Tibial nerve (tissue), 4 donors: ENCODE measurements around the gene TNS3. TPM values are rescaled to one million over a fixed set of nuclear protein-coding genes. Genes with fewer than 3 reads are reported as not detected.

Experiments used
- DNase-seq, 2 donors: peaks; one replicate each; pipeline ENCODE4 v3.0.0-alpha.2; 2019; ENCODE audit warnings: low spot score in 2 of 2
- H3K27ac ChIP-seq, 4 donors: fragments of 200-600 bp; sonication (generic) in 3 of 4; one replicate each; pipeline ENCODE4 v1.5.1; 2017 to 2019; ENCODE audit warnings: mild to moderate bottlenecking in 1 of 4
- H3K27me3 ChIP-seq, 2 donors: fragments of 200-600 bp; sonication (generic) in 1 of 2; one replicate each; pipeline versions ENCODE4 v1.5.1 to v1.6.0; 2017 to 2019
- H3K36me3 ChIP-seq, 3 donors: fragments of 200-600 bp; sonication (generic); one replicate each; pipeline ENCODE4 v1.5.1; 2018 to 2019
- H3K4me1 ChIP-seq, 4 donors: fragments of 200-600 bp; sonication (generic) in 3 of 4; one replicate each; pipeline ENCODE4 v1.5.1; 2017 to 2019
- H3K4me3 ChIP-seq, 4 donors: fragments of 200-600 bp; sonication (generic) in 3 of 4; one replicate each; pipeline ENCODE4 v1.5.1; 2017 to 2019; ENCODE audit warnings: mild to moderate bottlenecking in 1 of 4, moderate library complexity in 1 of 4
- H3K9me3 ChIP-seq, 4 donors: fragments of 200-600 bp; sonication (generic) in 3 of 4; one replicate each; pipeline ENCODE4 v1.5.1; 2017 to 2019
- CTCF ChIP-seq, 5 experiments: fragments of 200-600 bp in 3 of 5; fragments of 450-650 bp in 2 of 5; sonication (generic) in 3 of 5; IDR thresholded peaks; one replicate each; pipeline ENCODE4 v1.5.1; 2016 to 2019; ENCODE audit warnings: antibody characterized with exemption in 5 of 5, mild to moderate bottlenecking in 3 of 5, moderate library complexity in 2 of 5
- EP300 ChIP-seq, 2 donors: sonication (generic); formaldehyde crosslinking; IDR thresholded peaks; one replicate each; pipeline ENCODE4 v1.6.1; 2017; ENCODE audit warnings: antibody characterized with exemption in 2 of 2, mild to moderate bottlenecking in 1 of 2
- POLR2A ChIP-seq, 2 donors: fragments of 450-650 bp; IDR thresholded peaks; one replicate each; pipeline ENCODE4 v1.6.1; 2017; ENCODE audit warnings: antibody characterized with exemption in 2 of 2, mild to moderate bottlenecking in 2 of 2, moderate library complexity in 2 of 2
- WGBS, 2 donors: methylation state at CpG; one replicate each; pipeline ENCODE4 v1.1.5; 2018; 5-methylcytosine and 5-hydroxymethylcytosine counted together
- total RNA-seq, 4 donors: library from RNA; depleted of rRNA; stranded (reverse); fragments of >200 nt; gene quantifications; one replicate each; pipeline ENCODE4 v1.1.0, GENCODE V29; 2016

The TNS3 gene
- total RNA-seq, 4 donors from 2014 or later: 118 to 142 (median 133) TPM

DNA sequence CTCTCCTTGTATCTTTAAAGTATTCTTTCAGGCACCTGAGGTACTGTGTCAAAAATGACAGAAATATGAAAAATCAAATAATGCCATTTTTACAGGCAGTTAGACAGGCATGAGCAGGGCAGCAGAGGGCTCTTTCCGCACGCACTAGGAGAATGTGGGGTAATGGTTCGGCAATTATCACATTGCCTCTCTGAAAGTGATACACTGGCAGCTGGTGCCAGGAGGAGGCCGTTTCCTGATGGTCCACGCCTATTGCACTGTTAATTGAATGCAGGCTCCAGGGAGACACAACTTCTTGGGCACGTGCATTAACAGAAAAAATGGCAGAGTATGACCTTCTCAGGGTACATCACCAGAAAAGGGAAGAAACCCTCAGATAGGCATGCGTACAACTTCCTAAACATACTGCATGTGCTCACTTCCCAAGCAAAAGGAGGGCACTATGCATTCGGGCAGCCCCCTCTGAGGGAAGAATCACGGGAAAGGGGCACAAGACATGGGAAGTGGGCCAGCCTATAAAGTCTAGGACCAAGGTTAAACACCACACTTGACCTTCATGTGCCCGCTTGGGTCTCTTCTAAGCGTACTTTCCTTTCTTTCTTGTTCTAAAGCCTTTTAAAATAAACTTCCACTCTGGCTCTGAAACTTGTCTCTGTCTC lies 161.7 kb downstream of the TNS3 start:
- no peak overlapping the region for H3K4me3 ChIP-seq
- H3K36me3 ChIP-seq: peaks cover 0 to 51% (median 0%) of the 10 kb centered on the region in 3 donors
- no peaks in the 10 kb centered on the region for H3K27me3 ChIP-seq
- WGBS, 2 donors: 92 to 95% methylated on average over 11 of the region's 11 CpGs
- H3K27ac ChIP-seq: no peak overlapping the region
- DNase-seq: no peak
- no peaks in the 10 kb centered on the region for H3K9me3 ChIP-seq
- H3K4me1 ChIP-seq: peaks cover 0 to 29% (median 0%) of the 10 kb centered on the region in 4 donors
- TF ChIP-seq CTCF (IDR thresholded peaks at IDR 0.05) (no peak), POLR2A (IDR thresholded peaks at IDR 0.05) (no peak), EP300 (IDR thresholded peaks at IDR 0.05) (no peak)

GRCh38 chr7:47419471-47419870 lies 162.4 kb downstream of the TNS3 start:
- WGBS, 2 donors: 95 to 96% methylated on average over 1 of the region's 1 CpG
- peaks cover 0 to 54% (median 0%) of the 10 kb centered on the region in 3 donors for H3K36me3 ChIP-seq

DNA sequence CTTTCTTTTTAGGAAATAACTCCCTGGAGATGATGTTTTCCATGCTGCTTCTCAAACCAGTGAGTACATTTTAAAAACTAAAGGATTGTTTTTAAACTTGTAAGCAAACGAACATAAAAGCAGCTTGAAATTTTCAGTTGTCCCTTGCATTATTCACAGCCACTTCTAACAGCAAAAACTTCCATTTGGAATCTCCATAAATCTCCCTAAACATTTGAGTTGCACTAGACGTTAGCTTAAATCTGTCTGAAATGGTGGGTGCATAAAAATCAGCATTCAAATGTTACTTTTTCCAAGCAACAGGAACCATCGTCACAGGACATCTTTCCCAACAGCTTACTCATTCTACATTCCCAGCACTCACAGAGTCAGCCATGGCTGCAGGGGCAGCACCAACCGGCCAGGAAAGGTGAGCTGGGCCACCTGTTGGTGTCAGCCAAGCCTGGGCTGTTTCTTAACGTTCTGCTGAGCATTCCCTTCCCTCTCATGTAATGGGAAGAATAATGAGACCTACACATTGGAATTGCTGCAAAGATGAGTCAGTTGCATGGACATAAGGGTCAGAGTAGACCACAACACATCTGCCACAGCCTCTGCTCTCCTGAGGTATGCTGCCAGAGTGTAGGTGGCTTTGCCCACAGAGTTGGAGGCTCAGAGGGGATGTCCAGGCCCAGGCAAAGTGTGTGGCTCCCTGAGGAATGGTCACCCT lies 163.2 kb downstream of the TNS3 start:
- Histone ChIP-seq H3K9me3 (no peaks in the 10 kb centered on the region), H3K4me1 (peaks cover 0 to 40% (median 0%) of the 10 kb centered on the region in 4 donors), H3K27me3 (no peaks in the 10 kb centered on the region), H3K36me3 (peaks cover 0 to 54% (median 0%) of the 10 kb centered on the region in 3 donors), H3K27ac (no peak overlapping the region), H3K4me3 (no peak overlapping the region)
- DNase-seq: no peak
- WGBS, 2 donors: 49 to 56% methylated on average over 5 of the region's 5 CpGs
- TF ChIP-seq POLR2A (IDR thresholded peaks at IDR 0.05): no peak
- no peak for TF ChIP-seq CTCF (IDR thresholded peaks at IDR 0.05)
- TF ChIP-seq EP300 (IDR thresholded peaks at IDR 0.05): no peak

More at GRCh38 chr7:47419471-47419870, 162.4 kb downstream of the TNS3 start:
- no peaks in the 10 kb centered on the region for H3K27me3 ChIP-seq
- H3K4me1 ChIP-seq: peaks cover 0 to 34% (median 0%) of the 10 kb centered on the region in 4 donors
- no peak for DNase-seq
- H3K9me3 ChIP-seq: no peaks in the 10 kb centered on the region
- H3K27ac ChIP-seq: no peak overlapping the region
- no peak overlapping the region for H3K4me3 ChIP-seq
- TF ChIP-seq POLR2A (IDR thresholded peaks at IDR 0.05) (no peak), CTCF (IDR thresholded peaks at IDR 0.05) (no peak), EP300 (IDR thresholded peaks at IDR 0.05) (no peak)

DNA sequence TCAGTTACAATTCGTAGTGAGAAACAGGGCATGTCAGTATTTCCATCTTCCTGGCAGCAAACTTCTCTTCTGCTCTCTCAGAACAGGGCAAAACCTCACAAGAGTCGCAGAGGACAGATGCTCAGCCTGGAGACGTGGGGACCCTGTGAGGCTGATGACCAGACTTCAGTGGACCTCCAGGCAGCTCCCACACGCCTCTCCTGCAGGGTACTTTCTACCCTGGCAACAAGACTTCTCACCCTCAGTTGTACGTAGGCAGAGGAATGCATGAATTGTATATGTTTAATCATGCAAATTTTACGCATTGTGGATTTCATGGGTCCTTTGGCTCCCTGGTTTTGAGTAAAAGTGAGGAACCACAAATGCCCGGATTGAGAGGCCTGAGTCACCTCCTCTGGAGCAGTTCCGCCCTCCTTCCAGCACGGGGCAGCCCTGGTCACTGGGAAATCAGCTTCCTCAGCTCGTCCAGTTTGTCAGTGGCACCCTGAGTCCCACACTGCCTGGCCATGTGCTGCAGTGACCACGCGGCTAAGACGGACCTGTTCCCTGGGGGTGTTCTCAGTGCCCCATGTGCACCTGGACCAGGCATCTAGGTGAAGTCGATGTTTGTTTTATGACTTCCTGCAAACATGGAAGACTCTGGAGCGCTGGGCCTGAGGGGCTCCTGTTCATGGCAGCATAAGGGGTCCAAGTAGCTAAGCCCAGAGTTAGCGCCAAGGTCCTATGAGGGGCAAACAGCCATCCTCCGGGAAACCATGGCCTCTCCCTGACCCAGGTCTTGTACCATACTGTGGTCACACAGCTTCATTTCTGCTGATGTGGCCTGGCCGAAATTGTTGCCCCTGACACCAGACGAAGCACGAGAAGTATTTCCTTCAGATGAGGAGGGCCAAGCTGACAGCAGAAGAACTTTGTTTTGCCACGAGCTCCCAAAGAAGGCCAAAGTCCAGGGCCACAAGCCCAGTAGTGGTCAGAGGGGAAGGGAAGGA lies 165.1 kb downstream of the TNS3 start:
- Histone ChIP-seq H3K36me3 (peaks cover 0 to 52% (median 0%) of the 10 kb centered on the region in 3 donors), H3K4me1 (peaks cover 0 to 25% (median 0%) of the 10 kb centered on the region in 4 donors), H3K9me3 (no peaks in the 10 kb centered on the region), H3K27ac (peak overlapping the region in 1 of 4 donors; percentile 19), H3K27me3 (no peaks in the 10 kb centered on the region), H3K4me3 (no peak overlapping the region)
- 71 to 79% methylated on average over 20 to 21 of the region's 21 CpGs for WGBS, 2 donors
- TF ChIP-seq POLR2A (IDR thresholded peaks at IDR 0.05) (no peak), CTCF (IDR thresholded peaks at IDR 0.05) (no peak), EP300 (IDR thresholded peaks at IDR 0.05) (no peak)
- no peak for DNase-seq
